HG02884 (cell line): ENCODE measurements around the gene DHRS4.
"Not testable (repeated sequence)": the region's sequence is repeated elsewhere in the genome, so short reads cannot be mapped to it uniquely, and the experiment has no call there.

Source experiments
- ATAC-seq: cut with Tn5 transposase; IDR thresholded peaks from one replicate; pipeline ENCODE4 v1.9.1; 2021; ENCODE audit warnings: mild to moderate bottlenecking, moderate library complexity; ENCODE audit not compliant: unreplicated experiment

DHRS4 gene

GRCh38 chr14:23981951-23982813, 28.6 kb downstream of the DHRS4 start:
- not testable (repeated sequence) for ATAC-seq

DNA sequence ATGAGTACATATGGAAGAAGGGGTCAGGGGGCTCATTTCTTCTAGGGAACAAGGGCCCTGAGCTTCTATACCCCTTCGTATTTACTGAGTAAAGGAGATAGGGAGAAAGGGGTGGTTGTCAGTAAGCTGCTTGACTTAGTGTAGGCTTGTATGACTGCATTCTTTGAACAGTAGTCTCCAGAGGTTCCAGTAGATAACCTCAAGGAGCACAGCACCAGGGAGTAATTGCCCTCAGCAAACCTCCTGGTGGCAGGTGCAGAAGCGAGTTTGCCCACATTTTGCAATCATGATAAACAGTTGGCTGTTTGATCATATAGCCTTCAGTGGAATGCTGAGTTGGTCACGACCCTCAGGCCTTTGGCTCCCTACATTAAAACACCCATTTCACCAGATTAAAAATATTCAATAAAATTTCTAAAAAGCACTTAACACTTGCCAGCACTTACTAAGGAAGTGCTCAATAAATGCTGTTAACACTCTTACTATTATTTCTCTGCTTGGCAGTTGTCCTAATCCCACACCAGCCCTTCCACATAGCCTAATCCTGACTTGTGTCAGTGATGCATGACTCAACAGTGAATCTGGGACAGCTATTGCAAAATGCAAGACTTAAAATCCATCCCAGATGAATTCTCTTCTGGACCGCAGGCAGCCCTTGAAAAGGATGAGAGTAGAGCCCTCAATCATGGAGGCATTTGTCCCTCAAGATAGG, 31.5 kb downstream of the DHRS4 start:
- ATAC-seq, result no peak

GRCh38 chr14:23988223-23988606, 34.6 kb downstream of the DHRS4 start:
- peak; percentile 5 for ATAC-seq

DNA sequence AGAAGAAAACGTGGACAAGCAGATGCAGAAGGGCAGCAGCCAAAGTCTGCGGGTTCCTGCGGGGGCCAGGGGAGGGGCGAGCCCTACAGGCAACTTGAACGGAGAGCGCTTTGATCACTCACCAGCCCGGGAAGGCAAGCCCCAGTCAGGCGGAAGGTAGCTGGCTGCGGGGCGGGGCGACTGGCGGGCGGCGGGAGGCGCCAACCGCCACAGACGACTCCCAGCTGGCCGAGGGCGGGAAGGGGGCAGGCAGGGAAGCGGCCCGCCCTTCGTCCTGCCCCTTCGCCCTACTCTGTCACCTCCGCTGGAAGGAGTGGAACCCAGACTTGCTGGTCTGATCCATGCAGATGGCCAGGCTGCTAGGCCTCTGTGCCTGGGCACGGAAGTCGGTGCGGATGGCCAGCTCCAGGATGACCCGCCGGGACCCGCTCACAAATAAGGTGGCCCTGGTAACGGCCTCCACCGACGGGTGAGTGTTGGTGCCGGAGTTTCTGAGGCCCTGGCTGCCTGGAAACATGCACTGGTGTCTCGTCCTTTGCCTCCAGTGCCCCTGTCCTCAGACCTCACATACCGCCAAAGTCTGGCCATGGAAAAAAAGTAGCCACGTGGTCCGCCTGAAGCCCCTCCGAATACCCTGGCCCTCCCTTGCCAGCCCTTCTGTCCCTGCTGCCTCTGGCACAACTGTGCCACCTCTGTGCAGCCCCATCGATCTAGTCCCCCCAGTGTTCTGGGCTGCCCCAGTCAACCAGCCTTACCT, 35.2 kb downstream of the DHRS4 start, which contains the start of gene DHRS4L2:
Gene DHRS4L2, plus strand, starts transcription at position 323 of the 757 bp plus-strand sequence. Its CDS starts 19 bp downstream, at position 342.
- ATAC-seq, result peak; percentile 91

DNA sequence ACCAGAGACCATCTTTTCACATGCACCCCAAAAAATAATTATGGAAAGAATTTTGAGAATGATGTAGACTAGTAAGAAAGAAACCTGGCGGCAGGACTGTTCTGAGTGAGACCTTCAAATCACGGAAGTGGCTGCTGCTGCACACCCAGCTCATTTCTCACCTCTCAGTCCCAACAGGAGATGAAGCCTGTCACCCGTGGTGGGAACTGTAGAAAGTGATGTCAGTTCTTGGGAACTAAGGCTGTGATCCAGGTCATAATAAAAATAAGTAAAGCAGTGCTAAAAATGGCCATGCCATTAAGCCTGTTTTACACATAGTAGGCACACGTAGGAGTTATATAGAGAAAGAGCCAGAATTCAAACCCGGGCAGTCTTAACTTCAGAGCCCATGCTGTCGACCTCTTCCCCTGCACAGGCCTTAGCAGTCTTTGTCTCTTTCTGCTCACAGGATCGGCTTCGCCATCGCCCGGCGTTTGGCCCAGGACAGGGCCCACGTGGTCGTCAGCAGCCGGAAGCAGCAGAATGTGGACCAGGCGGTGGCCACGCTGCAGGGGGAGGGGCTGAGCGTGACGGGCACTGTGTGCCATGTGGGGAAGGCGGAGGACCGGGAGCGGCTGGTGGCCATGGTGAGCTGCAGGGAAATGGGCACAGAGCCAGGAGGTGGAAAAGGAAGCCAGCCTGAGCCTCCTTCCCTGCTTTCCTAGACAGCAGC, 36.3 kb downstream of the DHRS4 start:
- not testable (repeated sequence) for ATAC-seq

DNA sequence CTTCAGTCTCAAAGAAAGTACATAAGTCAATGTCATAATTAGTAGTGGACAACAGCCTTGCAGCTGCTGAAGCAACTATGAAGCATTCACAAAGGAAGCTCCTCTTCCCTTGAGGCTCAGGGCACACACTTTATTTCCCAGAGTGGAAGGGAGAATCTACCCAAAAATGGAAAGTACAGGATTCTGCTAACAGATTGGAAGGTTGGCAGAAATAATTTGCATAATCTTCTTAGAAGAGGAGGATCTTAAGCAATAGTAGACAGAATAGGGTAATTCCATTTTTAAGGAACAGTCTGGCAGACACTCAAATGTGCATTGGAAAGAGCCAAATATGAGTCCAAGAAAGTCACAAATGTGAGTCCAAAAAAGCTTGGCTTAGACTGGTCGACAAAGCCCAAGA, 37.4 kb downstream of the DHRS4 start:
- ATAC-seq, result not testable (repeated sequence)

DNA sequence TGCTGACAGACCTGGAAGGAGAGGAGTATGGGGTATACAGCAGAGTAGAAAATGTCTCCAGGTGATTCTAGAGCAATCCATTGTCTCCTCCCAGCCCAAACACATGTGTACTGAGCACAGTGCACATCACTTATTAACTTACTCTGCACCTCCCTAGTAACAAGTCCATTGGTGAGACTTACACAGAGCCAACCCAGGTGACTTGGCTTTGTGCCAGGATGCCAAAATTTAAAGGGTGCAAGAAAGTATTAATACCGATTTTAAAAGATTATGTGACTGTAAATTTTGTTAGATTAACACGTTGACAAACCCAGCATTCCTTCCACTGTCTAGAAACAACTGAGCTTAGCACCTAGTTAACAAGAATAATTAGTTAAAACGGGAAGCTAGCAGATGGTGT, 39.5 kb downstream of the DHRS4 start:
- not testable (repeated sequence) for ATAC-seq

DNA sequence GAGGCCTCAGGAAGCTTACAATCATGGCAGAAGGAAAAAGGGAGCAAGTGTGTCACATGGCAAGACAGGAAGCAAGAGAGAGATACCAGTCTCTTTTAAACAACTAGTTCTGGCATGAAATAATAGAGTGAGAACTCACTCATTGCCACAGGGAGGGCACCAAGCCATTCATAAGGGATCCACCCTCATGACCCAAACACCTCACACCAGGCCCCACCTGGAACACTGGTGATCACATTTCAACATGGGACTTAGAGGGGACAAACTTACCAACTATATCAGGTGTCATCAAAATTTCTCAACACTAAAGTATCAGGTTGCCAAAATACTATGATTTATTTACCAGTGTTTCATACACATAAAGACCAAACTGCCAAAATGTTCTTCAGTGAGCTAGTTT, 42.4 kb downstream of the DHRS4 start:
- ATAC-seq, result not testable (repeated sequence)

GRCh38 chr14:23996825-23997224, 43.3 kb downstream of the DHRS4 start:
- ATAC-seq, result not testable (repeated sequence)

- not testable (repeated sequence) for ATAC-seq
Observed at GRCh38 chr14:23999640-24000039, 46.1 kb downstream of the DHRS4 start.

- not testable (repeated sequence) for ATAC-seq
Observed at GRCh38 chr14:24001078-24001477, 47.5 kb downstream of the DHRS4 start.

GRCh38 chr14:24001679-24002078, 48.1 kb downstream of the DHRS4 start:
- ATAC-seq, result not testable (repeated sequence)

DNA sequence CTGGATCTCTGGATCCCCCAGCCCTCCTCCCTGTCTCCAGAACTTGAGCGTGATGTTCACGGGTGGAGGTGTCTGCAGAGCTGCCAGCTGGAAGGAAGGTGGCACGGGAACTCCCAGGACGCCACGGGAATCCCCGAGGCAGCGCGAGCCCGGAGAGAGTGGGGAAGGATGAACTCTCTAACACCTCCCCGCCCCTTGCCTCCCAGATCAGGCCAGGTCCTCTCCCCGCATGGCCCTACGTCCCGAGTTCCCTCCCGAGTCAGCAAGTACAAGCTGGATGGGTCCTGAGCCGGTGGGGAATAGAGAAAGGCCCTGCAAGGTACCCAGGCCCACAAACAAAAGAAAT, 52.9 kb downstream of the DHRS4 start:
- not testable (repeated sequence) for ATAC-seq

- ATAC-seq, result not testable (repeated sequence)
Observed at GRCh38 chr14:24006817-24007652, 53.5 kb downstream of the DHRS4 start.

DNA sequence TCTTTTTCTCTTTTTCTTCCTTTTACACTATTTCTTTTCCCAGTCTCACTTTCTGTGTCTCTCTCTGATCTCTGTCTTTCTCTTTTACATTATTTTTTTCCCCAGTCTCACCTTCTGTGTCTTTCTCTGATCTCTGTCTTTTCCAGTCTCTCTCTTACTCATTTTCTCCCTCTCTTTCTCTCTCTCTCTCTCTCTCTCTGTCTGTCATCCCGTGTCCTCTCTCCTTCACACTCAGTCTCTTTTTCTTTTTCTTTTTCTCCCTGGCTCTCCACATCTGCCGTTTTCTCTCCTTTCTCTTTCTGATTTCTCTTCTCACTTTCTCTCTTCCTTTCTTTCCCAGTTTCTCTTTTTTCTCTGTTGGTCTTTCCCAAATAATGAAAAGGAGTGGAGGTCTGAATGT, 57.5 kb downstream of the DHRS4 start:
- no peak for ATAC-seq

GRCh38 chr14:24012726-24013273, 59.2 kb downstream of the DHRS4 start:
- ATAC-seq, result not testable (repeated sequence)

DNA sequence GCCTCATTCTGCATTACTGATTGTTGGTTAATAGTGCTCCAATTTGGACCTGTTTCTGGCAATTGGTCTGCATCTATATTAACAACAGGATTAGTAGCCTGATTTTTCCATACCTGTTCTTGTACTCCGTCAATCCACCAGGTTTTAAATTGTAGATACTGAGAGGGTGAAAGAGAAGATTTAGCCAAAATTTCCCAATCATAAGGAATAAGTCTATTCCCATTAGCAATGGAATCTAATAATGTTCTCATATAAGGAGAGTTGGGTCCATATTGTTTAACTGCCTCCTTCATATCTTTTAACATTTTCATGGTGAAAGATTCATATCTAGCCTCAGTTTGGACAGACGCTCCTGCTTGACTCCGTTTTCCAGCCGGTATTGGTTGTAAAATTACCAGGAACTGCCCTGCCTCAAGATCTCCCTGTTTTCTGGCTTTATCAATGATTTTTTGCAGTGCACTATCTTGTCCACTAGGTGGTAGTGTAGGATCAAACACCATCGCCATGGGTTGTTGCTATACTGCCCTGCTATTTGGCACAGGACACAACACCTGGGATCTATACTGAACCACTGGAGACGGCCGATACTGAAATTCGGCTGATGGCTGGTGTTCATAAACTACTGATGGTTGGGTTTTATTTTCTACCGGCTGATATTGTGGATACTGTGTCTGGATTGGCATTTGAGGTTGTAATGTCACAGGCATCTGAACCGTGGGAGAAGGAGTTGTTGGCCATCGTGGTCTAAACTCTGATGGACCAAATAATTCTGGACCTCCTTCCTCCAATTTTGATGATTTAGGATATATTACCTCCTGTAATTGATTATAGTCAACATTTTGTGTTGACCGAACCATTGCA, 60.3 kb downstream of the DHRS4 start:
- no peak for ATAC-seq

- ATAC-seq, result not testable (repeated sequence)
Observed at GRCh38 chr14:24015745-24016144, 62.2 kb downstream of the DHRS4 start.
